Measurements from ENCODE around the gene NUDT3. TPM values are rescaled to one million over a fixed set of nuclear protein-coding genes. Genes with fewer than 3 reads are reported as not detected.

The NUDT3 gene
- total RNA-seq, 1 donor from 2014 or later: 29.1 TPM

DNA sequence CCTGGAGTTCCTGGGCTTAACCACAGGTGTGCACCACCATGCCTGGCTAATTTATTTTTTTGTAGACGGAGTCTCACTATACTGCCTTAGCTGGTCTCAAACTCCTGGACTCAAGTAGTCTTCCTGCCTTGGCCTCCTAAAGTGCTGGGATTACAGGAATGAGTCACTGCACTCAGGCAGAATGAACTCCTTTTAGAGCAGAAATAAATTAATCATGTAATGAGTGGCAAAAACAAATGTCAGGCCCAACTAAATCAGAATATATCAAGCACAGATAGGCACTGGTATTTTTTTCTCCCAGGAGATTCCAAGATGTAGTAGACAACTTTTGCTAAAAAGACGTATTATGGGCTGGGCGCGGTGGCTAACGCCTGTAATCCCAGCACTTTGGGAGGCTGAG lies 30.8 kb upstream of the NUDT3 start:
- H3K4me1 ChIP-seq: peaks cover 26% of the 10 kb centered on the region
- no peak for ATAC-seq
- no peak overlapping the region for H3K27ac ChIP-seq
- no peak for DNase-seq
- H3K36me3 ChIP-seq: peaks cover 66% of the 10 kb centered on the region
- H3K4me3 ChIP-seq: no peak overlapping the region
- no peaks in the 10 kb centered on the region for H3K27me3 ChIP-seq (ENCODE audit: low read depth)
- H3K9me3 ChIP-seq: no peaks in the 10 kb centered on the region
- intact Hi-C loops (cut with DNase I): no loop called here
- TF ChIP-seq CTCF (IDR thresholded peaks at IDR 0.05): no peak

GRCh38 chr6:34418367-34418766 lies 25.9 kb upstream of the NUDT3 start:
- H3K9me3 ChIP-seq: no peaks in the 10 kb centered on the region
- H3K27ac ChIP-seq: no peak overlapping the region
- H3K36me3 ChIP-seq: peaks cover 77% of the 10 kb centered on the region
- H3K27me3 ChIP-seq (ENCODE audit: low read depth): no peaks in the 10 kb centered on the region
- intact Hi-C loops (cut with DNase I): no loop called here
- no peak overlapping the region for H3K4me3 ChIP-seq
- no peak for TF ChIP-seq CTCF (IDR thresholded peaks at IDR 0.05)
- H3K4me1 ChIP-seq: peaks cover 10% of the 10 kb centered on the region
- ATAC-seq (no peak), DNase-seq (no peak)

- Histone ChIP-seq H3K4me3 (no peak overlapping the region), H3K27ac (no peak overlapping the region), H3K36me3 (peaks cover 62% of the 10 kb centered on the region), H3K27me3 (ENCODE audit: low read depth) (no peaks in the 10 kb centered on the region), H3K9me3 (no peaks in the 10 kb centered on the region), H3K4me1 (peaks cover 9% of the 10 kb centered on the region)
- no peak for DNase-seq
- TF ChIP-seq CTCF (IDR thresholded peaks at IDR 0.05): no peak
- ATAC-seq: no peak
- intact Hi-C loops (cut with DNase I): no loop called here
These were observed 24.5 kb upstream of the NUDT3 start for GRCh38 chr6:34416877-34417371.

- peaks cover 9% of the 10 kb centered on the region for H3K4me1 ChIP-seq
- H3K27ac ChIP-seq: peak overlapping the region; percentile 47
- no peak overlapping the region for H3K4me3 ChIP-seq
- peak; percentile 74 for TF ChIP-seq CTCF (IDR thresholded peaks at IDR 0.05)
- intact Hi-C loops (cut with DNase I): no loop called here
- DNase-seq (no peak), ATAC-seq (peak; percentile 90 to 93)
- H3K36me3 ChIP-seq: peaks cover 45% of the 10 kb centered on the region
- H3K9me3 ChIP-seq: no peaks in the 10 kb centered on the region
- no peaks in the 10 kb centered on the region for H3K27me3 ChIP-seq (ENCODE audit: low read depth)
These were observed 22.8 kb upstream of the NUDT3 start for GRCh38 chr6:34414999-34415858.

GRCh38 chr6:34412643-34413214 lies 20.3 kb upstream of the NUDT3 start:
- no peak overlapping the region for H3K27ac ChIP-seq
- no peaks in the 10 kb centered on the region for H3K9me3 ChIP-seq
- no peak for TF ChIP-seq CTCF (IDR thresholded peaks at IDR 0.05)
- no peak for DNase-seq
- H3K36me3 ChIP-seq: peaks cover 20% of the 10 kb centered on the region
- H3K4me1 ChIP-seq: peaks cover 9% of the 10 kb centered on the region
- intact Hi-C loops (cut with DNase I): no loop called here
- no peak for ATAC-seq
- no peaks in the 10 kb centered on the region for H3K27me3 ChIP-seq (ENCODE audit: low read depth)
- H3K4me3 ChIP-seq: no peak overlapping the region

All from lower lobe of right lung (tissue), 2 donors.